ENCODE measurements around the gene DCC.

Gene DCC

GRCh38 chr18:52610451-52611115, 270.6 kb downstream of the DCC start:
- no peak for DNase-seq

- no peak for DNase-seq
Measured at GRCh38 chr18:52612406-52612805, 272.4 kb downstream of the DCC start.

GRCh38 chr18:52615321-52615720, 275.3 kb downstream of the DCC start:
- no peak for DNase-seq

GRCh38 chr18:52615943-52616342, 275.9 kb downstream of the DCC start:
- DNase-seq = no peak

GRCh38 chr18:52617931-52618330, 277.9 kb downstream of the DCC start:
- no peak for DNase-seq

- DNase-seq = no peak
Measured at GRCh38 chr18:52620926-52621439, 281.0 kb downstream of the DCC start.

GRCh38 chr18:52624702-52625101, 284.7 kb downstream of the DCC start:
- DNase-seq = no peak

- no peak for DNase-seq
Measured at GRCh38 chr18:52636536-52636935, 296.5 kb downstream of the DCC start.

- no peak for DNase-seq
Measured at GRCh38 chr18:52648201-52648600, 308.2 kb downstream of the DCC start.

GRCh38 chr18:52652391-52652790, 312.4 kb downstream of the DCC start:
- DNase-seq = no peak

- DNase-seq = no peak
Measured at GRCh38 chr18:52657043-52657805, 317.2 kb downstream of the DCC start.

- DNase-seq = no peak
Measured at GRCh38 chr18:52667463-52668065, 327.6 kb downstream of the DCC start.

- no peak for DNase-seq
Measured at GRCh38 chr18:52670896-52671295, 330.9 kb downstream of the DCC start.

GRCh38 chr18:52678034-52678433, 338.0 kb downstream of the DCC start:
- no peak for DNase-seq

- DNase-seq = no peak
Measured at GRCh38 chr18:52678551-52678950, 338.6 kb downstream of the DCC start.

- DNase-seq = no peak
Measured at GRCh38 chr18:52679354-52679753, 339.4 kb downstream of the DCC start.

GRCh38 chr18:52682260-52682659, 342.3 kb downstream of the DCC start:
- DNase-seq = no peak

- DNase-seq = no peak
Measured at GRCh38 chr18:52685316-52685715, 345.3 kb downstream of the DCC start.

GRCh38 chr18:52691841-52692240, 351.8 kb downstream of the DCC start:
- no peak for DNase-seq

- DNase-seq = no peak
Measured at GRCh38 chr18:52694804-52695203, 354.8 kb downstream of the DCC start.

- DNase-seq = no peak
Measured at GRCh38 chr18:52700116-52700515, 360.1 kb downstream of the DCC start.

GRCh38 chr18:52700816-52701215, 360.8 kb downstream of the DCC start:
- DNase-seq = no peak

GRCh38 chr18:52701219-52701935, 361.4 kb downstream of the DCC start:
- DNase-seq = no peak

All from cortex of kidney (tissue), 1 donor.